K562 (cell line): ENCODE measurements around the gene ODAM.

Source experiments
- FOXK1 ChIP-seq: sonication (generic); formaldehyde crosslinking; IDR thresholded peaks from 2 replicates; pipeline ENCODE4 v1.8.0; 2022; ENCODE audit warnings: missing genetic modification reagents, mild to moderate bottlenecking, borderline replicate concordance
- FOXK2 ChIP-seq, 2 experiments: fragments of 450-650 bp; IDR thresholded peaks in 1 of 2; conservative IDR thresholded peaks in 1 of 2; 2 replicates each; pipeline ENCODE4 v1.6.1; 2016; ENCODE audit warnings: low read depth in 2 of 2, mild to moderate bottlenecking in 1 of 2
- JUN ChIP-seq, 2 experiments: sonication (generic) in 1 of 2; formaldehyde crosslinking in 1 of 2; IDR thresholded peaks; 2 replicates each; pipeline versions ENCODE4 v1.6.1 to v1.8.0; 2012 to 2022; ENCODE audit warnings: borderline replicate concordance in 2 of 2, mild to moderate bottlenecking in 2 of 2, improper control_type of control experiment in 1 of 2, low read depth in 1 of 2, low read length in 1 of 2, missing genetic modification reagents in 1 of 2
- NR2C1 ChIP-seq, 2 experiments: fragments of 450-650 bp; IDR thresholded peaks; 2 replicates each; pipeline ENCODE4 v1.6.1; 2017; ENCODE audit warnings: mild to moderate bottlenecking in 2 of 2, antibody characterized with exemption in 1 of 2, inconsistent platforms in 1 of 2, missing compliant biosample characterization in 1 of 2, missing genetic modification characterization in 1 of 2
- POLR2A ChIP-seq: fragments of 450-650 bp; conservative IDR thresholded peaks from 2 replicates; pipeline ENCODE4 v1.6.1; 2016
- SIRT6 ChIP-seq: IDR thresholded peaks from one replicate; pipeline ENCODE4 v1.6.1; 2012; ENCODE audit warnings: low read depth, mild to moderate bottlenecking, control low read depth, inconsistent platforms, low read length, moderate library complexity
- STAT5B ChIP-seq: fragments of 250-450 bp; sonication (Bioruptor Pico); IDR thresholded peaks from 2 replicates; pipeline ENCODE4 v1.8.0; 2021; ENCODE audit warnings: mild to moderate bottlenecking, inconsistent platforms
- TEAD2 ChIP-seq: fragments of 450-650 bp; IDR thresholded peaks from 2 replicates; pipeline ENCODE4 v1.6.1; 2016; ENCODE audit warnings: missing genetic modification characterization, control low read depth, missing compliant biosample characterization
- ZNF551 ChIP-seq: fragments of 250-450 bp; sonication (Bioruptor Pico); IDR thresholded peaks from 2 replicates; pipeline ENCODE4 v1.5.0; 2021; ENCODE audit warnings: mild to moderate bottlenecking, moderate library complexity
- ZNF584 ChIP-seq: fragments of 200-800 bp; sonication (Bioruptor generic); IDR thresholded peaks from 2 replicates; pipeline ENCODE4 v1.6.1; 2016; ENCODE audit warnings: low read depth, mild to moderate bottlenecking, missing genetic modification characterization, missing compliant biosample characterization
- TF ChIP-seq, protein P1 (sequence below): sonication (generic); IDR thresholded peaks from 2 replicates; pipeline ENCODE4 v1.6.1; 2016
- TF ChIP-seq, protein P2 (sequence below): sonication (generic); formaldehyde crosslinking; IDR thresholded peaks from 2 replicates; pipeline ENCODE4 v1.9.0; 2022; ENCODE audit warnings: mild to moderate bottlenecking, missing genetic modification reagents
- TF ChIP-seq, protein P3 (sequence below), 2 experiments: fragments of 450-650 bp in 1 of 2; sonication (generic) in 1 of 2; formaldehyde crosslinking; conservative IDR thresholded peaks; 2 replicates each; pipeline versions ENCODE4 v1.4.0 to v1.8.1; 2020 to 2022; ENCODE audit warnings: mild to moderate bottlenecking in 1 of 2, missing genetic modification reagents in 1 of 2

DNA sequence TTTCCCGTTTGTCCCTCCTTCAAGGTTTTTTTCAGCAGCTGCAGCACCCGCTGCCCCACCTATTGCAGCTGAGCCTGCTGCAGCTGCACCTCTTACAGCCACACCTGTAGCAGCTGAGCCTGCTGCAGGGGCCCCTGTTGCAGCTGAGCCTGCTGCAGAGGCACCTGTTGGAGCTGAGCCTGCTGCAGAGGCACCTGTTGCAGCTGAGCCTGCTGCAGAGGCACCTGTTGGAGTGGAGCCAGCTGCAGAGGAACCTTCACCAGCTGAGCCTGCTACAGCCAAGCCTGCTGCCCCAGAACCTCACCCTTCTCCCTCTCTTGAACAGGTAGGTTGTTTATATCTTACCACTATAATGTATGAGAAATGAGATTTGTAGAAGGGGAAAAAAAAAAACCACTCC is 36.9 kb upstream of the ODAM start:
- TF ChIP-seq FOXK1 (CRISPR knock-in tag) = no peak
- no peak for TF ChIP-seq TEAD2
- no peak for TF ChIP-seq NR2C1 (IDR thresholded peaks at IDR 0.05)
- TF ChIP-seq NR2C1 (tag; IDR thresholded peaks at IDR 0.05) = no peak
- no peak for TF ChIP-seq STAT5B (CRISPR knock-in tag)
- no peak for TF ChIP-seq FOXK2 (conservative IDR thresholded peaks at IDR 0.05 in 1 of 2, IDR thresholded peaks at IDR 0.05 in 1 of 2; ENCODE audit: low read depth in 2 of 2)
- TF ChIP-seq, protein P1, sequence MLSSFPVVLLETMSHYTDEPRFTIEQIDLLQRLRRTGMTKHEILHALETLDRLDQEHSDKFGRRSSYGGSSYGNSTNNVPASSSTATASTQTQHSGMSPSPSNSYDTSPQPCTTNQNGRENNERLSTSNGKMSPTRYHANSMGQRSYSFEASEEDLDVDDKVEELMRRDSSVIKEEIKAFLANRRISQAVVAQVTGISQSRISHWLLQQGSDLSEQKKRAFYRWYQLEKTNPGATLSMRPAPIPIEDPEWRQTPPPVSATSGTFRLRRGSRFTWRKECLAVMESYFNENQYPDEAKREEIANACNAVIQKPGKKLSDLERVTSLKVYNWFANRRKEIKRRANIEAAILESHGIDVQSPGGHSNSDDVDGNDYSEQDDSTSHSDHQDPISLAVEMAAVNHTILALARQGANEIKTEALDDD = no peak
- no peak for TF ChIP-seq POLR2A
- TF ChIP-seq SIRT6 = no peak
- TF ChIP-seq, protein P2, sequence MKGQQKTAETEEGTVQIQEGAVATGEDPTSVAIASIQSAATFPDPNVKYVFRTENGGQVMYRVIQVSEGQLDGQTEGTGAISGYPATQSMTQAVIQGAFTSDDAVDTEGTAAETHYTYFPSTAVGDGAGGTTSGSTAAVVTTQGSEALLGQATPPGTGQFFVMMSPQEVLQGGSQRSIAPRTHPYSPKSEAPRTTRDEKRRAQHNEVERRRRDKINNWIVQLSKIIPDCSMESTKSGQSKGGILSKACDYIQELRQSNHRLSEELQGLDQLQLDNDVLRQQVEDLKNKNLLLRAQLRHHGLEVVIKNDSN (CRISPR knock-in tag) = no peak
- TF ChIP-seq, protein P3, sequence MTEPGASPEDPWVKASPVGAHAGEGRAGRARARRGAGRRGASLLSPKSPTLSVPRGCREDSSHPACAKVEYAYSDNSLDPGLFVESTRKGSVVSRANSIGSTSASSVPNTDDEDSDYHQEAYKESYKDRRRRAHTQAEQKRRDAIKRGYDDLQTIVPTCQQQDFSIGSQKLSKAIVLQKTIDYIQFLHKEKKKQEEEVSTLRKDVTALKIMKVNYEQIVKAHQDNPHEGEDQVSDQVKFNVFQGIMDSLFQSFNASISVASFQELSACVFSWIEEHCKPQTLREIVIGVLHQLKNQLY (CRISPR knock-in tag; conservative IDR thresholded peaks at IDR 0.05) = no peak
- no peak for TF ChIP-seq ZNF584 (CRISPR knock-in tag)
- TF ChIP-seq JUN (IDR thresholded peaks at IDR 0.05; ENCODE audit: borderline replicate concordance, low read depth, low read length) = no peak
- TF ChIP-seq JUN (CRISPR knock-in tag; IDR thresholded peaks at IDR 0.05; ENCODE audit: borderline replicate concordance) = no peak
- TF ChIP-seq ZNF551 (CRISPR knock-in tag) = no peak
